Measurements from ENCODE around the gene TMEM196.

- TF ChIP-seq CTCF (IDR thresholded peaks at IDR 0.05; ENCODE audit: insufficient read depth, low read length) (no peak), POLR2AphosphoS5 (IDR thresholded peaks at IDR 0.05; ENCODE audit: low read depth) (no peak), GABPA (IDR thresholded peaks at IDR 0.05; ENCODE audit: low read depth) (no peak)
Observed at GRCh38 chr7:19752020-19752419, 21.4 kb downstream of the TMEM196 start.
